Body of pancreas (tissue), 4 donors: ENCODE measurements around the gene FAM117A.

ENCODE experiments used
- POLR2A ChIP-seq, 3 donors: fragments of 450-650 bp; IDR thresholded peaks; one replicate each; pipeline ENCODE4 v1.6.1; 2016; ENCODE audit warnings: antibody characterized with exemption in 3 of 3, mild to moderate bottlenecking in 2 of 3
- TF ChIP-seq, protein P1 (sequence below), 7 experiments: fragments of 450-650 bp in 4 of 7; fragments of 200-600 bp in 3 of 7; sonication (generic) in 3 of 7; IDR thresholded peaks; one replicate each; pipeline ENCODE4 v1.5.1; 2016 to 2019; ENCODE audit warnings: antibody characterized with exemption in 7 of 7

DNA sequence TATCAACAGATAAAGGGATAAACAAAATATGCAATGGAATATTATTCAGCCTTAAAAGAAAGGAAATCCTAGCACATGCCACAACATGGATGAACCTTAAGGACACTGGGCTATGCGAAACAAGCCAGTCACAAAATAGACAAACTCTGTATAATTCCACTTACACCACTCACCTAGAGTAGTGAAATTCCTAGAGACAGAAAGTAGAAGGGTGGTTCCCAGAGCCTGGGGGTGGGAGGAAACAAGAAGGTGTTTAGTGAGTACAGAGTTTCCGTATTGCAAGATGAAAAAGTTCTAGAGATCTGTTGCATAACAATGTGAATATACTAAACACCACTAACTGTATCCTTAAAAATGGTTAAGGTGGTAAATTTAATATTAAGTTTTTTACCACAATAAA lies 96.1 kb downstream of the FAM117A start:
- TF ChIP-seq, protein P1, sequence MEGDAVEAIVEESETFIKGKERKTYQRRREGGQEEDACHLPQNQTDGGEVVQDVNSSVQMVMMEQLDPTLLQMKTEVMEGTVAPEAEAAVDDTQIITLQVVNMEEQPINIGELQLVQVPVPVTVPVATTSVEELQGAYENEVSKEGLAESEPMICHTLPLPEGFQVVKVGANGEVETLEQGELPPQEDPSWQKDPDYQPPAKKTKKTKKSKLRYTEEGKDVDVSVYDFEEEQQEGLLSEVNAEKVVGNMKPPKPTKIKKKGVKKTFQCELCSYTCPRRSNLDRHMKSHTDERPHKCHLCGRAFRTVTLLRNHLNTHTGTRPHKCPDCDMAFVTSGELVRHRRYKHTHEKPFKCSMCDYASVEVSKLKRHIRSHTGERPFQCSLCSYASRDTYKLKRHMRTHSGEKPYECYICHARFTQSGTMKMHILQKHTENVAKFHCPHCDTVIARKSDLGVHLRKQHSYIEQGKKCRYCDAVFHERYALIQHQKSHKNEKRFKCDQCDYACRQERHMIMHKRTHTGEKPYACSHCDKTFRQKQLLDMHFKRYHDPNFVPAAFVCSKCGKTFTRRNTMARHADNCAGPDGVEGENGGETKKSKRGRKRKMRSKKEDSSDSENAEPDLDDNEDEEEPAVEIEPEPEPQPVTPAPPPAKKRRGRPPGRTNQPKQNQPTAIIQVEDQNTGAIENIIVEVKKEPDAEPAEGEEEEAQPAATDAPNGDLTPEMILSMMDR (IDR thresholded peaks at IDR 0.05), result no peak
- no peak for TF ChIP-seq POLR2A (IDR thresholded peaks at IDR 0.05)
